ENCODE measurements around the gene TEPSIN.

The TEPSIN gene

DNA sequence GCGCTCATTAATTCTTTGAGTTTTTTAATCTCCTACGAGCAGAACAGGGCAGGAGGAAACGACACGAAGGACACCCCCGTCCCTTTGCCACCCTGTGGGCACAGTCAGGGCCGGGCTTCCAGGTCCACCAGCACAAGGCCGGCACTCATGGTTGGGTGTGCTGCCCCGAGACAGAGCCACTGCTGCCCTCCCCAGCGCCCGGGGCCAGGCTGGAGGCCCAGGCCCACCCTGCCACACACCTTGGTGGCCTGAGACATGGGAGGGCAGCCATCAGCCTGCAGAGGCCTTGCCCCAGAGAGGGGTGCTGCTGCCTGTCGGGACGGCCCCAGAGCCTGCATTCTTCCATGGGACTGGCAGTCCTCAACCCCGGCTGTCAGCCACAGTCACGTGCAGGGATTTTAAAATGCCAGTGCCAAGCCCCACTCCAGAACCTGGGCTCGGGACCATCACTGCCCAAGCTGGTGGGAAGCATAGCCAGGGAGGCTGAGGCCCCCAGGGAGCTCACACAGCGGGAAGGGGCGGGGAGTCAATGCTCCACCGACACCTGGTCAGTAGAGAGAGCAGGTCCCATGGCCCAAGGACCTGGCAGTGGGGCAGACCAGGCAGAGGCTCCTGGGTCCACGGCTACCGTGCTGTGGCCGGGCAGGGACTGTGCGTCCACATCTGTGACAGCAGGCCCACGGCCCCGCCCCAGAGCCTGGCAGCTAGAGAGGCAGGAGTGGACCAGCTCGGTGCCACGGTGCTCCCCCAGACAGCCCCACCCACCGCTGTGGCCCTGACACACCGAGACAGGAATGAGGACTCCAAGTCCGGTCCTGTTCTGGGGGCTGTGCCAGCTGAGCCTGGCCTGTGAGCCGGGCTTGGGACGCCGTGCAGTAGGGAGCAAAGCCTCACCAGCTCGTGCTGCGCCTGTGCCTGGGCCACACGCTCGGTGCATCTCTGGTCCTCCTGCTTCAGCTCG is 43.6 kb downstream of the TEPSIN start:
- TF ChIP-seq, protein P1, sequence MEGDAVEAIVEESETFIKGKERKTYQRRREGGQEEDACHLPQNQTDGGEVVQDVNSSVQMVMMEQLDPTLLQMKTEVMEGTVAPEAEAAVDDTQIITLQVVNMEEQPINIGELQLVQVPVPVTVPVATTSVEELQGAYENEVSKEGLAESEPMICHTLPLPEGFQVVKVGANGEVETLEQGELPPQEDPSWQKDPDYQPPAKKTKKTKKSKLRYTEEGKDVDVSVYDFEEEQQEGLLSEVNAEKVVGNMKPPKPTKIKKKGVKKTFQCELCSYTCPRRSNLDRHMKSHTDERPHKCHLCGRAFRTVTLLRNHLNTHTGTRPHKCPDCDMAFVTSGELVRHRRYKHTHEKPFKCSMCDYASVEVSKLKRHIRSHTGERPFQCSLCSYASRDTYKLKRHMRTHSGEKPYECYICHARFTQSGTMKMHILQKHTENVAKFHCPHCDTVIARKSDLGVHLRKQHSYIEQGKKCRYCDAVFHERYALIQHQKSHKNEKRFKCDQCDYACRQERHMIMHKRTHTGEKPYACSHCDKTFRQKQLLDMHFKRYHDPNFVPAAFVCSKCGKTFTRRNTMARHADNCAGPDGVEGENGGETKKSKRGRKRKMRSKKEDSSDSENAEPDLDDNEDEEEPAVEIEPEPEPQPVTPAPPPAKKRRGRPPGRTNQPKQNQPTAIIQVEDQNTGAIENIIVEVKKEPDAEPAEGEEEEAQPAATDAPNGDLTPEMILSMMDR (conservative IDR thresholded peaks at IDR 0.05; ENCODE audit: low read depth, low read length): no peak
- Histone ChIP-seq H3K4me3 (IDR thresholded peaks at IDR 0.05; ENCODE audit: insufficient read depth, low read depth, low read length) (no peak overlapping the region), H3K4me1 (ENCODE audit: low read depth, poor library complexity, severe bottlenecking) (no peaks in the 10 kb centered on the region), H2AFZ (ENCODE audit: low read depth) (no peak overlapping the region), H3K36me3 (ENCODE audit: insufficient read depth) (no peaks in the 10 kb centered on the region), H3K27ac (no peak overlapping the region), H3K9ac (no peak overlapping the region), H3K4me2 (no peak overlapping the region), H4K20me1 (ENCODE audit: insufficient read depth) (no peaks in the 10 kb centered on the region), H3K79me2 (ENCODE audit: insufficient read depth, low read depth) (no peaks in the 10 kb centered on the region), H3K27me3 (ENCODE audit: insufficient read depth, low read depth) (no peaks in the 10 kb centered on the region)

DNA sequence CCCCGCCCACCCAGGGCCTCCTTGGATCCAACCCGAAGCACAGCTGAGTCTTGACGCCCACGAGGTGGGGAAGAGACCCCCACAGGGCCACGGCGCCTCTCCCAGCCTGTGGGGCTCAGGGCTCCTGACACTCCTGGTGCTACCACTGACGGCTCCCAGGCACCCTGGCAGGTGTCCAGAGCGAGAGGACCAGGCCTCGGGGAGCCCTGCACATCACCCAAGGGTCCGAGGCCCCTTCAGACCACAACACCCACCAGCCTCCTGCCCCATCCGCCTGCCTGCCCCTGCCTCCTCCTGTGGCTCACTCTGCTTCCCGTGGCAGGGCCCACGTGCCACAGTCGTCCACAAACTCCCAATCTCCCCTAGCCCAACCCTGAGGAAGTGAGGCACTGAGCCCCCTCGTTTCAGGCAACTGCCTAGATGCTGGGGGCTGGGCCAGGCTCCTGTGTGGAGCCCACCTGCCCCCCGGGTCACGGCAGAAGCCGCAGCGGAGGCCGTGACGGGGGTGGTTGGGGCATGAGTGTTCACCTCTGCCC is 44.6 kb downstream of the TEPSIN start:
- Histone ChIP-seq H3K9ac (no peak overlapping the region), H3K36me3 (ENCODE audit: insufficient read depth) (no peaks in the 10 kb centered on the region), H3K27me3 (ENCODE audit: insufficient read depth, low read depth) (no peaks in the 10 kb centered on the region), H3K27ac (no peak overlapping the region), H2AFZ (ENCODE audit: low read depth) (no peak overlapping the region), H4K20me1 (ENCODE audit: insufficient read depth) (no peaks in the 10 kb centered on the region), H3K4me2 (no peak overlapping the region), H3K79me2 (ENCODE audit: insufficient read depth, low read depth) (no peaks in the 10 kb centered on the region), H3K4me3 (IDR thresholded peaks at IDR 0.05; ENCODE audit: insufficient read depth, low read depth, low read length) (no peak overlapping the region), H3K4me1 (ENCODE audit: low read depth, poor library complexity, severe bottlenecking) (no peaks in the 10 kb centered on the region)
- TF ChIP-seq, protein P1 (conservative IDR thresholded peaks at IDR 0.05; ENCODE audit: low read depth, low read length): no peak

DNA sequence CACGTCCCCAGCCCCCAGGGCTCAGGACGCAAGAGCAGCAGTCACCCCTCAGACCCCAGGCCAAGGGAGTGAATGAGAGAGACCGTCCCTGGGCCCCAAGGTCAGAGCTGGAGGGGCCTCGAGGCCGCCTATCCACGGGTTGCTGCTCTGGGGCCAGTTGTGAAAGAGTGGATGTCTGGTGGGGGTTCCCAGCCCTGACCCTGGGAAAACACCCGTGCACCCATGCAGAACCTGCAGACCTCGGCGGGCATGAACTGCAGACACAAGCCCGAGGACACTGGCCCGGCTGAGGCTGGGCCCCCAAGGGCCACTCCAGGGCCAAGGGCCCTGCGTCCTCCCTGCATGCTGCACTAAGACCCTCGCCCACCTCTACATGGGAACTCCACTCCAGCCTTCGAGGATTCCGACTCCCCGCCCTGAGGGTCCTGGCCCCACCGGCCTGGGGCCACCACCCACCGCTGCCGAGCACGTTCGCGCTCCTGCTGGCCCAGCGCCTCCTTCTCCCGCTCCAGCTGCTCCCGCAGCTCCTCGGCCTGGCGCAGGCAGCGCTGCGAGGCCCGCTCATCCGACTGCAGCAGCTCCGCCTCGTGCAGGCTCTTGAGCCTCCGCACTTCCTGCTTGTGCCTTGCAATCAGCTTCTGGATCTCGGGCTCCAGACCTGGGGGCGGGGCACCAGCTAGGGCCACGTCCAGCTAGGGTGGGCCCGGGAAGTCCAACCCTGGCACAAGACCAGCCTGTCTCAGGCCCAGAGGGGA is 45.2 kb downstream of the TEPSIN start:
- Histone ChIP-seq H3K4me1 (ENCODE audit: low read depth, poor library complexity, severe bottlenecking) (no peaks in the 10 kb centered on the region), H2AFZ (ENCODE audit: low read depth) (no peak overlapping the region), H3K4me2 (no peak overlapping the region), H4K20me1 (ENCODE audit: insufficient read depth) (no peaks in the 10 kb centered on the region), H3K4me3 (IDR thresholded peaks at IDR 0.05; ENCODE audit: insufficient read depth, low read depth, low read length) (no peak overlapping the region), H3K27me3 (ENCODE audit: insufficient read depth, low read depth) (no peaks in the 10 kb centered on the region), H3K79me2 (ENCODE audit: insufficient read depth, low read depth) (no peaks in the 10 kb centered on the region), H3K9ac (no peak overlapping the region), H3K36me3 (ENCODE audit: insufficient read depth) (no peaks in the 10 kb centered on the region), H3K27ac (no peak overlapping the region)
- TF ChIP-seq, protein P1 (conservative IDR thresholded peaks at IDR 0.05; ENCODE audit: low read depth, low read length): no peak

DNA sequence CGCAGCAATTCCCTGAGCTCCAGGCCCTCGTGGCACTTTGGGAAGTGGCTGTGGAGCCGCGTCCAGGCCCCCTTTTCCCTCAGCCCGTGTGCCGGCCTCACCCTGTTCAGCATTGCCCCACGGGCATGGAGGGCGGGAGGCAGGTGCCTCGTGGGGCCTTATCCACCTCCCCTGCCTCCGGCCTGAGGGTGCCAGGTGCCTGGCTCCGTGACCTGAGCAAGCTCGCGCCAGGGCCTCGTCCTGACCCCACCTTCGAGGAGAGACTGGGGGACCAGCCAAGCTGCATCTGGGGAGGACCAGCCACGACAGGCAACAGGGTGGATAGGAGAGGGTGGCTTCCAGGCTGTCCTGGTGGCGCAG is 45.8 kb downstream of the TEPSIN start:
- H3K4me3 ChIP-seq (IDR thresholded peaks at IDR 0.05; ENCODE audit: insufficient read depth, low read depth, low read length): no peak overlapping the region
- H3K9ac ChIP-seq: no peak overlapping the region
- no peaks in the 10 kb centered on the region for H4K20me1 ChIP-seq (ENCODE audit: insufficient read depth)
- H3K4me2 ChIP-seq: no peak overlapping the region
- H3K27me3 ChIP-seq (ENCODE audit: insufficient read depth, low read depth): no peaks in the 10 kb centered on the region
- no peaks in the 10 kb centered on the region for H3K36me3 ChIP-seq (ENCODE audit: insufficient read depth)
- TF ChIP-seq, protein P1 (conservative IDR thresholded peaks at IDR 0.05; ENCODE audit: low read depth, low read length): no peak
- H3K4me1 ChIP-seq (ENCODE audit: low read depth, poor library complexity, severe bottlenecking): no peaks in the 10 kb centered on the region
- H3K27ac ChIP-seq: no peak overlapping the region
- H3K79me2 ChIP-seq (ENCODE audit: insufficient read depth, low read depth): no peaks in the 10 kb centered on the region
- no peak overlapping the region for H2AFZ ChIP-seq (ENCODE audit: low read depth)
